Astrocyte (in vitro differentiated cells and primary cell): ENCODE results near the gene CELSR2. TPM values are rescaled to one million over a fixed set of nuclear protein-coding genes. Genes with fewer than 3 reads are reported as not detected.
A peak's percentile ranks its signal among the peaks of the same experiment; 100 is the strongest.

Experiments used
- DNase-seq: peaks from one replicate; pipeline ENCODE4 v3.0.0-alpha.2; 2010; ENCODE audit warnings: low read depth
- FAIRE-seq: peaks from 2 replicates; lab custom pipeline; 2011; peaks lifted over from hg19 to GRCh38; lab: Jason Lieb, UNC
- H2AFZ ChIP-seq: 2 replicates; pipeline ENCODE4 v1.6.0; 2012; ENCODE audit warnings: low read depth, low read length, inconsistent platforms
- H3K27ac ChIP-seq: 2 replicates; pipeline ENCODE4 v1.5.1; 2011; ENCODE audit warnings: low read depth, low read length, inconsistent platforms
- H3K27me3 ChIP-seq: 2 replicates; pipeline ENCODE4 v1.6.0; 2011; ENCODE audit warnings: low read length, inconsistent platforms; ENCODE audit not compliant: insufficient read depth
- H3K36me3 ChIP-seq: 2 replicates; pipeline ENCODE4 v1.5.1; 2011; ENCODE audit warnings: low read length, inconsistent platforms; ENCODE audit not compliant: insufficient read depth
- H3K4me1 ChIP-seq: 2 replicates; pipeline ENCODE4 v1.5.1; 2011; ENCODE audit warnings: low read length, inconsistent platforms; ENCODE audit not compliant: insufficient read depth
- H3K4me2 ChIP-seq: 2 replicates; pipeline ENCODE4 v1.6.0; 2012; ENCODE audit warnings: low read length, inconsistent platforms
- H3K4me3 ChIP-seq: 2 replicates; pipeline ENCODE4 v1.5.1; 2011; ENCODE audit warnings: low read depth, mild to moderate bottlenecking, low read length, inconsistent platforms; ENCODE audit not compliant: insufficient read depth
- H3K79me2 ChIP-seq: 2 replicates; pipeline ENCODE4 v1.6.0; 2012; ENCODE audit warnings: mild to moderate bottlenecking, low read length, inconsistent platforms; ENCODE audit not compliant: insufficient read depth
- H3K9ac ChIP-seq: 2 replicates; pipeline ENCODE4 v1.6.0; 2012; ENCODE audit warnings: mild to moderate bottlenecking, low read length, inconsistent platforms
- H3K9me3 ChIP-seq: 2 replicates; pipeline ENCODE4 v1.5.1; 2012; ENCODE audit warnings: low read depth, mild to moderate bottlenecking, low read length, inconsistent platforms; ENCODE audit not compliant: insufficient read depth
- H4K20me1 ChIP-seq: 2 replicates; pipeline ENCODE4 v1.6.0; 2012; ENCODE audit warnings: low read length, inconsistent platforms; ENCODE audit not compliant: insufficient read depth
- H3K27ac Mint-ChIP-seq: one replicate; pipeline ENCODE4 v1.8.0; 2021; ENCODE audit warnings: mild to moderate bottlenecking, mixed read lengths; ENCODE audit not compliant: unreplicated experiment
- H3K27me3 Mint-ChIP-seq: one replicate; pipeline ENCODE4 v1.8.0; 2021; ENCODE audit warnings: low read depth, mixed read lengths; ENCODE audit not compliant: unreplicated experiment
- H3K36me3 Mint-ChIP-seq: one replicate; pipeline ENCODE4 v1.8.0; 2021; ENCODE audit warnings: low read depth, mixed read lengths; ENCODE audit not compliant: unreplicated experiment
- H3K4me1 Mint-ChIP-seq: one replicate; pipeline ENCODE4 v1.8.0; 2021; ENCODE audit warnings: low read depth, mixed read lengths; ENCODE audit not compliant: unreplicated experiment
- H3K4me3 Mint-ChIP-seq: one replicate; pipeline ENCODE4 v1.8.0; 2021; ENCODE audit warnings: mild to moderate bottlenecking, moderate library complexity, mixed read lengths; ENCODE audit not compliant: unreplicated experiment
- H3K9me3 Mint-ChIP-seq: one replicate; pipeline ENCODE4 v1.8.0; 2021; ENCODE audit warnings: mild to moderate bottlenecking, mixed read lengths; ENCODE audit not compliant: unreplicated experiment
- EZH2 ChIP-seq: IDR thresholded peaks from 2 replicates; pipeline ENCODE4 v1.6.1; 2012; ENCODE audit warnings: mild to moderate bottlenecking, low read length, inconsistent platforms; ENCODE audit not compliant: insufficient read depth
- total RNA-seq: library from RNA; stranded (reverse); gene quantifications from 2 replicates; pipeline ENCODE4 v1.2.1, GENCODE V29; 2021
- TF ChIP-seq, protein P1 (sequence below): IDR thresholded peaks from 2 replicates; pipeline ENCODE4 v1.5.1; 2011; ENCODE audit warnings: low read depth, mild to moderate bottlenecking, inconsistent platforms, low read length, moderate library complexity; ENCODE audit not compliant: insufficient read depth

Gene CELSR2
- total RNA-seq, 1 donor from 2014 or later = 10.0 TPM

DNA sequence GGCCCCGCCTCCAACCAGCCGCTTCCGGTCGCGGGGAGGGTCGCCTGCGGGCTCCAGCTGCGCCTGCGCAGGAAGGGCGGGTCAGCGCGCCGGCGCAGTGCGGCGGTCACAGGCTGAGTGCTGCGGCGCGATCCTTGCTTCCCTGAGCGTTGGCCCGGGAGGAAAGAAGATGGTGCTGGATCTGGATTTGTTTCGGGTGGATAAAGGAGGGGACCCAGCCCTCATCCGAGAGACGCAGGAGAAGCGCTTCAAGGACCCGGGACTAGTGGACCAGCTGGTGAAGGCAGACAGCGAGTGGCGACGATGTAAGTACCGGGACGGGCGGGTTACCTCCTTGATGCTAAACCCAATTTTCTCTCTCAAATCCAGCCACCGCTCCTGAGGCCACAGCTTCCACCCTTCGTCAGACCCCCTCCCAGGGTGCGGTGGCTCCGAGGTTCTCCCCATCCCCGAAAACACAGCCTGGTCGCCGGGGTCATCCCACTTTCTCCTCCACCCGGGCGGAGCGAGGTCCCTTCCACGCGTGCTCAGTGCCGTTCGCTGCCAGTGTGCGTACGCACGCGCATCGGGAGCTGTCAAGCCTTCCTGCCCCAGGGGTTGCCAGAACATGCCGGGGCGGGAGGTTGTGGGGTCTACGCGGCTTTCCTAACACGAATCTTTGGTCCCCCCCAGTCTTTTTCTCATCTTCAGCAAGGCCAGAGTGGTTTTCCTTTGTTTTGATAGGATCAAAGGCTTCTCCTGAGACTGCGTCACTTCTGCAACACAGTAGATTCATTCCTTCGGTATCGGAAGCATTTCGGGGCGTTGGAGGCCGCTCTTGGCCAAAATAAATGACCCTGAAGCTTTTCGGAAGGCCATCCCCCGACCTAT, 35.3 kb upstream of the CELSR2 start, which contains the start of gene SARS1:
Gene SARS1 (plus strand): TSS at position 95 of the 870 bp plus-strand sequence. CDS start 75 bp downstream, at position 170.
- Mint-ChIP-seq H3K4me1 (peaks cover 12% of the 10 kb centered on the region), H3K27ac (peak within 1 kb of the TSS; percentile 99), H3K27me3 (no peaks in the 10 kb centered on the region), H3K9me3 (no peaks in the 10 kb centered on the region), H3K4me3 (peak within 1 kb of the TSS; percentile 97), H3K36me3 (peaks cover 20% of the 10 kb centered on the region)
- peak within 1 kb of the TSS; percentile 91 for H3K27ac ChIP-seq
- peaks cover 49% of the 10 kb centered on the region for H3K79me2 ChIP-seq
- H3K9ac ChIP-seq = peak within 1 kb of the TSS; percentile 93
- peak within 1 kb of the TSS; percentile 84 for H3K4me3 ChIP-seq
- peak within 1 kb of the TSS; percentile 85 for H2AFZ ChIP-seq
- no peaks in the 10 kb centered on the region for H3K9me3 ChIP-seq
- peaks cover 23% of the 10 kb centered on the region for H4K20me1 ChIP-seq
- no peaks in the 10 kb centered on the region for H3K27me3 ChIP-seq
- no peak for FAIRE-seq
- peak within 1 kb of the TSS; percentile 82 for H3K4me2 ChIP-seq
- peaks cover 5% of the 10 kb centered on the region for H3K36me3 ChIP-seq
- no peak for TF ChIP-seq EZH2
- TF ChIP-seq, protein P1, sequence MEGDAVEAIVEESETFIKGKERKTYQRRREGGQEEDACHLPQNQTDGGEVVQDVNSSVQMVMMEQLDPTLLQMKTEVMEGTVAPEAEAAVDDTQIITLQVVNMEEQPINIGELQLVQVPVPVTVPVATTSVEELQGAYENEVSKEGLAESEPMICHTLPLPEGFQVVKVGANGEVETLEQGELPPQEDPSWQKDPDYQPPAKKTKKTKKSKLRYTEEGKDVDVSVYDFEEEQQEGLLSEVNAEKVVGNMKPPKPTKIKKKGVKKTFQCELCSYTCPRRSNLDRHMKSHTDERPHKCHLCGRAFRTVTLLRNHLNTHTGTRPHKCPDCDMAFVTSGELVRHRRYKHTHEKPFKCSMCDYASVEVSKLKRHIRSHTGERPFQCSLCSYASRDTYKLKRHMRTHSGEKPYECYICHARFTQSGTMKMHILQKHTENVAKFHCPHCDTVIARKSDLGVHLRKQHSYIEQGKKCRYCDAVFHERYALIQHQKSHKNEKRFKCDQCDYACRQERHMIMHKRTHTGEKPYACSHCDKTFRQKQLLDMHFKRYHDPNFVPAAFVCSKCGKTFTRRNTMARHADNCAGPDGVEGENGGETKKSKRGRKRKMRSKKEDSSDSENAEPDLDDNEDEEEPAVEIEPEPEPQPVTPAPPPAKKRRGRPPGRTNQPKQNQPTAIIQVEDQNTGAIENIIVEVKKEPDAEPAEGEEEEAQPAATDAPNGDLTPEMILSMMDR = no peak
- DNase-seq = peak; percentile 76
- H3K4me1 ChIP-seq = peaks cover 16% of the 10 kb centered on the region

DNA sequence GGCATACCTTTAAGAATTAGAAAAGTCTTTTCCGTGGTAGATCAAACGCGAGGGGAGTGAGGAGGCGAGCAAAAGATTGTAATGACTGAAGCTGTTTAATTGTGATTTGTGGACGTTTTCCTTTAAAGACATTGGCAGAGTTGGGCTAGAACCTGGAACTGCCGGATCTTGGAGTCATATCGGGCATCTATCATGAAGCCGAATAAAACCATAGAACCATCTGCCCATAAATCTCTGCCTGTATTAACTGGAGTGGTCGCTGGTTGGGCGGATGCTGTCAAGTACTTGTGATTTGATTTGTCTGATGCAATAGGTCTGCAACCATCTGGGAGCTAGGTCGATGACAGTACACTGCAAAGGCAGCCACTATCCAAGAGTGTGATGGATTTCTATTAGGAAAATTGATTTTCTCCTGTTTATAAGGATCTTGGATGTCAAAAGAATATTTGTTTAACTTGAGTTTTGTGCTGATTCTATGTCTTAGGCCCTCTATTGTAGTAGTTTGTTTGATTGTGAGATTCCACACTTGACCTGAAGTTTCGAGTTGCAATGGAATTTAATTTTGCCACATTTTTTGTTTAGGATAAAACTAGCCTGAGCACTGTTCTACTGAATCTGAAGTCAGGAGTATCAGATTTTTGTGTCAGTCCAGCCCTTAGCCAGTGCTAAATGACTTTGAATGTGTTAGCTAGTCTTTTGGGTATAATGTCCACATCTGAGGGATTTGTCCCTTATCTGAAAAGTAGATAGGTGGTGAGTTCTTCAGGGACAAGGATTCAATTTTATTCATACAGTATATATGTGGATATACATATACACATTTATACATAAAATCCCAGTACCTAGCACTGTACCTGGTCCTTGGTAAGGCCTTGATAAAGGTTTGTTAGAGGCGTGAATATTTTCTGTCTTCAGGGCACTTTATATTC, 34.4 kb upstream of the CELSR2 start:
- Mint-ChIP-seq H3K27me3 (no peaks in the 10 kb centered on the region), H3K27ac (peak overlapping the region; percentile 99), H3K36me3 (peaks cover 20% of the 10 kb centered on the region), H3K4me1 (peaks cover 6% of the 10 kb centered on the region), H3K9me3 (no peaks in the 10 kb centered on the region), H3K4me3 (peak overlapping the region; percentile 97)
- H3K4me3 ChIP-seq = peak overlapping the region; percentile 84
- H3K4me1 ChIP-seq = peaks cover 16% of the 10 kb centered on the region
- FAIRE-seq (no peak), DNase-seq (peak; percentile 86)
- TF ChIP-seq EZH2 = no peak
- TF ChIP-seq, protein P1 = no peak
- peaks cover 30% of the 10 kb centered on the region for H4K20me1 ChIP-seq
- H2AFZ ChIP-seq = peak overlapping the region; percentile 85
- H3K36me3 ChIP-seq = peaks cover 5% of the 10 kb centered on the region
- peak overlapping the region; percentile 93 for H3K9ac ChIP-seq
- H3K27ac ChIP-seq = peak overlapping the region; percentile 91
- peak overlapping the region; percentile 82 for H3K4me2 ChIP-seq
- H3K79me2 ChIP-seq = peaks cover 57% of the 10 kb centered on the region
- no peaks in the 10 kb centered on the region for H3K27me3 ChIP-seq
- H3K9me3 ChIP-seq = no peaks in the 10 kb centered on the region
